IPS-18a (cell line): ENCODE results near the gene ATP8A1.

ENCODE experiments used
- H3K27ac ChIP-seq: one replicate; pipeline ENCODE4 v1.5.1; 2013; ENCODE audit warnings: low read length
- H3K27me3 ChIP-seq: one replicate; pipeline ENCODE4 v1.6.1; 2013; ENCODE audit warnings: mild to moderate bottlenecking, low read length; ENCODE audit not compliant: control insufficient read depth, insufficient read depth
- H3K36me3 ChIP-seq: one replicate; pipeline ENCODE4 v1.6.1; 2013; ENCODE audit warnings: low read depth, low read length; ENCODE audit not compliant: control insufficient read depth
- H3K4me1 ChIP-seq: one replicate; pipeline ENCODE4 v1.6.1; 2013; ENCODE audit warnings: low read depth, low read length; ENCODE audit not compliant: control insufficient read depth
- H3K4me3 ChIP-seq: one replicate; pipeline ENCODE4 v1.5.1; 2013; ENCODE audit warnings: low read length
- H3K9ac ChIP-seq: one replicate; pipeline ENCODE4 v1.6.1; 2013; ENCODE audit warnings: mild to moderate bottlenecking, low read length, moderate library complexity
- H3K9me3 ChIP-seq: one replicate; pipeline ENCODE4 v1.6.1; 2013; ENCODE audit warnings: low read depth, low read length; ENCODE audit not compliant: control insufficient read depth

The ATP8A1 gene

GRCh38 chr4:42519803-42520417 lies 137.0 kb downstream of the ATP8A1 start:
- H3K27me3 ChIP-seq = peaks cover 14% of the 10 kb centered on the region
- H3K36me3 ChIP-seq = no peaks in the 10 kb centered on the region
- peaks cover 9% of the 10 kb centered on the region for H3K4me1 ChIP-seq
- no peak overlapping the region for H3K9ac ChIP-seq
- H3K9me3 ChIP-seq = no peaks in the 10 kb centered on the region
- no peak overlapping the region for H3K27ac ChIP-seq
- no peak overlapping the region for H3K4me3 ChIP-seq

- H3K4me1 ChIP-seq = peaks cover 41% of the 10 kb centered on the region
- no peak overlapping the region for H3K9ac ChIP-seq
- no peak overlapping the region for H3K27ac ChIP-seq
- H3K4me3 ChIP-seq = no peak overlapping the region
- no peaks in the 10 kb centered on the region for H3K36me3 ChIP-seq
- no peaks in the 10 kb centered on the region for H3K9me3 ChIP-seq
- peaks cover 23% of the 10 kb centered on the region for H3K27me3 ChIP-seq
Measured at GRCh38 chr4:42515156-42515884, 141.6 kb downstream of the ATP8A1 start.

- no peaks in the 10 kb centered on the region for H3K36me3 ChIP-seq
- H3K9ac ChIP-seq = no peak overlapping the region
- no peak overlapping the region for H3K27ac ChIP-seq
- H3K9me3 ChIP-seq = no peaks in the 10 kb centered on the region
- peaks cover 41% of the 10 kb centered on the region for H3K4me1 ChIP-seq
- no peak overlapping the region for H3K4me3 ChIP-seq
- H3K27me3 ChIP-seq = peaks cover 23% of the 10 kb centered on the region
Measured at GRCh38 chr4:42513748-42514492, 143.0 kb downstream of the ATP8A1 start.

GRCh38 chr4:42512226-42512625 lies 144.7 kb downstream of the ATP8A1 start:
- Histone ChIP-seq H3K27me3 (peaks cover 23% of the 10 kb centered on the region), H3K4me1 (peaks cover 41% of the 10 kb centered on the region), H3K9me3 (no peaks in the 10 kb centered on the region), H3K27ac (no peak overlapping the region), H3K9ac (no peak overlapping the region), H3K36me3 (no peaks in the 10 kb centered on the region), H3K4me3 (no peak overlapping the region)

- no peaks in the 10 kb centered on the region for H3K36me3 ChIP-seq
Measured at GRCh38 chr4:42510225-42510624, 146.7 kb downstream of the ATP8A1 start.

GRCh38 chr4:42501624-42502401 lies 155.1 kb downstream of the ATP8A1 start:
- Histone ChIP-seq H3K4me3 (no peak overlapping the region), H3K27ac (no peak overlapping the region), H3K36me3 (no peaks in the 10 kb centered on the region), H3K9me3 (no peaks in the 10 kb centered on the region), H3K4me1 (peaks cover 17% of the 10 kb centered on the region), H3K27me3 (no peaks in the 10 kb centered on the region), H3K9ac (no peak overlapping the region)

More at GRCh38 chr4:42510225-42510624, 146.7 kb downstream of the ATP8A1 start:
- peaks cover 35% of the 10 kb centered on the region for H3K4me1 ChIP-seq
- no peak overlapping the region for H3K27ac ChIP-seq
- H3K4me3 ChIP-seq = no peak overlapping the region
- no peak overlapping the region for H3K9ac ChIP-seq
- H3K27me3 ChIP-seq = peaks cover 12% of the 10 kb centered on the region
- no peaks in the 10 kb centered on the region for H3K9me3 ChIP-seq

GRCh38 chr4:42498040-42498439 lies 158.9 kb downstream of the ATP8A1 start:
- H3K9ac ChIP-seq = no peak overlapping the region
- no peaks in the 10 kb centered on the region for H3K27me3 ChIP-seq
- H3K4me3 ChIP-seq = no peak overlapping the region
- H3K9me3 ChIP-seq = no peaks in the 10 kb centered on the region
- peaks cover 17% of the 10 kb centered on the region for H3K4me1 ChIP-seq
- H3K27ac ChIP-seq = no peak overlapping the region
- H3K36me3 ChIP-seq = no peaks in the 10 kb centered on the region

GRCh38 chr4:42497142-42497910 lies 159.6 kb downstream of the ATP8A1 start:
- Histone ChIP-seq H3K27me3 (no peaks in the 10 kb centered on the region), H3K27ac (no peak overlapping the region), H3K4me3 (no peak overlapping the region), H3K36me3 (no peaks in the 10 kb centered on the region), H3K9me3 (no peaks in the 10 kb centered on the region), H3K4me1 (peaks cover 15% of the 10 kb centered on the region), H3K9ac (no peak overlapping the region)

- no peaks in the 10 kb centered on the region for H3K27me3 ChIP-seq
- H3K36me3 ChIP-seq = no peaks in the 10 kb centered on the region
- H3K9ac ChIP-seq = no peak overlapping the region
- H3K4me3 ChIP-seq = no peak overlapping the region
- H3K27ac ChIP-seq = no peak overlapping the region
- H3K9me3 ChIP-seq = no peaks in the 10 kb centered on the region
- H3K4me1 ChIP-seq = peaks cover 24% of the 10 kb centered on the region
Measured at GRCh38 chr4:42492962-42493361, 163.9 kb downstream of the ATP8A1 start.

GRCh38 chr4:42490015-42490414 lies 166.9 kb downstream of the ATP8A1 start:
- Histone ChIP-seq H3K9me3 (no peaks in the 10 kb centered on the region), H3K4me1 (peaks cover 49% of the 10 kb centered on the region), H3K4me3 (no peak overlapping the region), H3K36me3 (no peaks in the 10 kb centered on the region), H3K27me3 (no peaks in the 10 kb centered on the region), H3K27ac (no peak overlapping the region), H3K9ac (no peak overlapping the region)
